HG03135 (cell line): ENCODE measurements around the gene TMEM171.

ENCODE experiments used
- ATAC-seq: cut with Tn5 transposase; IDR thresholded peaks from one replicate; pipeline ENCODE4 v1.9.1; 2021; ENCODE audit warnings: mild to moderate bottlenecking, moderate library complexity; ENCODE audit not compliant: unreplicated experiment

The TMEM171 gene

GRCh38 chr5:73120222-73121118, at the start of gene TMEM171:
TSS of gene TMEM171 (plus strand) at chr5:73120575. CDS start at chr5:73123374, 2,799 bp downstream.
- ATAC-seq: no peak

GRCh38 chr5:73081093-73081492, 39.3 kb upstream of the TMEM171 start:
- ATAC-seq: no peak

GRCh38 chr5:73088026-73088425, 32.3 kb upstream of the TMEM171 start:
- no peak for ATAC-seq

- no peak for ATAC-seq
These were observed 26.4 kb upstream of the TMEM171 start for GRCh38 chr5:73093943-73094342.

GRCh38 chr5:73094415-73094814, 26.0 kb upstream of the TMEM171 start:
- ATAC-seq: no peak

GRCh38 chr5:73095564-73096238, 24.7 kb upstream of the TMEM171 start:
- no peak for ATAC-seq

- ATAC-seq: no peak
These were observed 24.2 kb upstream of the TMEM171 start for GRCh38 chr5:73096239-73096575.

GRCh38 chr5:73097740-73098139, 22.6 kb upstream of the TMEM171 start:
- no peak for ATAC-seq

- ATAC-seq: no peak
These were observed 20.3 kb upstream of the TMEM171 start for GRCh38 chr5:73100109-73100508.

GRCh38 chr5:73103870-73104299, 16.5 kb upstream of the TMEM171 start:
- ATAC-seq: no peak

- no peak for ATAC-seq
These were observed 16.0 kb upstream of the TMEM171 start for GRCh38 chr5:73104326-73104725.

- ATAC-seq: no peak
These were observed 14.0 kb upstream of the TMEM171 start for GRCh38 chr5:73106335-73106734.

- no peak for ATAC-seq
These were observed 10.2 kb upstream of the TMEM171 start for GRCh38 chr5:73110190-73110589.

- no peak for ATAC-seq
These were observed 8.8 kb upstream of the TMEM171 start for GRCh38 chr5:73111536-73111935.

- ATAC-seq: no peak
These were observed 8.0 kb upstream of the TMEM171 start for GRCh38 chr5:73112359-73112758.

GRCh38 chr5:73114044-73114688, 6.2 kb upstream of the TMEM171 start:
- ATAC-seq: no peak

- ATAC-seq: no peak
These were observed 4.8 kb upstream of the TMEM171 start for GRCh38 chr5:73115399-73116051.

GRCh38 chr5:73116506-73116905, 3.9 kb upstream of the TMEM171 start:
- no peak for ATAC-seq

- ATAC-seq: no peak
These were observed 3.2 kb upstream of the TMEM171 start for GRCh38 chr5:73117088-73117740.

- ATAC-seq: no peak
These were observed 1.9 kb upstream of the TMEM171 start for GRCh38 chr5:73118391-73118973.
